Ovary (tissue), 9 donors: ENCODE data around the gene RNF214. TPM values are rescaled to one million over a fixed set of nuclear protein-coding genes. Genes with fewer than 3 reads are reported as not detected.

Source experiments
- DNase-seq, 5 donors: peaks; one replicate each; pipeline ENCODE4 v3.0.0-alpha.2; 2019 to 2020
- H3K27ac ChIP-seq, 2 donors: fragments of 200-600 bp; one replicate each; pipeline versions ENCODE4 v1.5.1 to v1.8.0; 2019 to 2022
- H3K27me3 ChIP-seq: fragments of 200-600 bp; one replicate; pipeline ENCODE4 v1.8.0; 2022
- H3K36me3 ChIP-seq: fragments of 200-600 bp; sonication (generic); one replicate; pipeline ENCODE4 v1.5.1; 2019
- H3K4me1 ChIP-seq: one replicate; pipeline ENCODE4 v1.8.1; 2013; ENCODE audit warnings: mild to moderate bottlenecking, moderate library complexity; ENCODE audit not compliant: insufficient read depth
- H3K4me3 ChIP-seq: fragments of 200-600 bp; sonication (generic); one replicate; pipeline ENCODE4 v1.5.1; 2017
- H3K9me3 ChIP-seq, 2 donors: fragments of 200-600 bp in 1 of 2; sonication (generic) in 1 of 2; one replicate each; pipeline versions ENCODE4 v1.5.1 to v1.8.1; 2013 to 2019; ENCODE audit warnings: mild to moderate bottlenecking in 1 of 2, moderate library complexity in 1 of 2
- EP300 ChIP-seq: sonication (generic); formaldehyde crosslinking; IDR thresholded peaks from one replicate; pipeline ENCODE4 v1.6.1; 2017; ENCODE audit warnings: antibody characterized with exemption
- POLR2A ChIP-seq: fragments of 450-650 bp; IDR thresholded peaks from one replicate; pipeline ENCODE4 v1.6.1; 2017; ENCODE audit warnings: antibody characterized with exemption, mild to moderate bottlenecking, moderate library complexity
- WGBS, 3 donors: extraction: QIAGEN DNeasy Blood & Tissue Kit in 1 of 3; methylation state at CpG; one replicate each; pipeline versions ENCODE4 v1.1.5 to v1.1.7; 2013 to 2017; 5-methylcytosine and 5-hydroxymethylcytosine counted together
- intact Hi-C, 4 donors: fragments of 100-400 bp; cut with DNase I; formaldehyde crosslinking; loops; one replicate each; pipeline versions ENCODE4 v1.11.0 to v1.15.1; 2022 to 2023
- polyA plus RNA-seq, 2 donors: library from polyadenylated mRNA; stranded (reverse); fragments of 200-250 nt in 1 of 2; fragments of 350-450 nt in 1 of 2; fragmentation: Illumina TruSeq in 1 of 2; extraction: RNeasy Lipid Tissue Mini Kit (QIAGEN cat#74804) in 1 of 2; gene quantifications; one replicate each; pipeline ENCODE4 v1.2.3, GENCODE V29; 2013 to 2014
- total RNA-seq, 7 donors: library from RNA; depleted of rRNA in 2 of 7; stranded (reverse); fragments of >200 nt in 2 of 7; fragmentation: NEBNext Ultra II Directional in 3 of 7; extraction: Animal tissue kit (Norgen Biotek cat#: 25700) in 3 of 7; gene quantifications; one replicate each; pipeline versions ENCODE4 v1.1.0 to v1.2.4, GENCODE V29; 2016 to 2023
- TF ChIP-seq, protein P1 (sequence below), 3 donors: fragments of 450-650 bp in 2 of 3; fragments of 200-600 bp in 1 of 3; IDR thresholded peaks; one replicate each; pipeline versions ENCODE4 v1.5.1 to v1.8.0; 2016 to 2022; ENCODE audit warnings: antibody characterized with exemption in 3 of 3, mild to moderate bottlenecking in 1 of 3
- donor health status: DM: no; HTN: no; CAD: no; lungs with moderate emphysema.
- donor health status: DM: no; HTN: no; CAD: no.
- donor health status: Bipolar disorder and iron deficiency.
- donor health status: DM: yes; HTN: yes; CAD: no.
- donor health status: DM: no; HTN: no; CAD: no.
- donor health status: DM: yes; HTN: yes; CAD: no.

The RNF214 gene
- total and polyA plus RNA-seq, 9 donors, result 9.7 to 40.9 (median 27.3) TPM

DNA sequence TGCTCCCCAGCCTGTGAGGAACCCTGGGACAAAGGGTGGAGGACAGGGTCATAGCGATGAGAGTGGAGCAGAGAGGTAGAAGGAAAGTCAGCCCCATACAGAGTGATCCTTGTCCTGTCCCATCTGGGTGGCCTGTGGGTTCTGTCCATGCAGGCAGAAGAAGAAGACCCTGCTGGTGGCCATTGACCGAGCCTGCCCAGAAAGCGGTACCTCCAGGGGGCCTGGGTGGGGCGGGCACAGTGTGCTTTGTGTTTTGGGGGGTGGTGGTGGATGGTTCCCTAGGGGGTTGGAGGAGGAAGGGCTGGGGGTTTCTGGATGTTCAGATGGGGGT is 46.1 kb upstream of the RNF214 start:
- TF ChIP-seq EP300 (no peak), POLR2A (no peak)
- TF ChIP-seq, protein P1, sequence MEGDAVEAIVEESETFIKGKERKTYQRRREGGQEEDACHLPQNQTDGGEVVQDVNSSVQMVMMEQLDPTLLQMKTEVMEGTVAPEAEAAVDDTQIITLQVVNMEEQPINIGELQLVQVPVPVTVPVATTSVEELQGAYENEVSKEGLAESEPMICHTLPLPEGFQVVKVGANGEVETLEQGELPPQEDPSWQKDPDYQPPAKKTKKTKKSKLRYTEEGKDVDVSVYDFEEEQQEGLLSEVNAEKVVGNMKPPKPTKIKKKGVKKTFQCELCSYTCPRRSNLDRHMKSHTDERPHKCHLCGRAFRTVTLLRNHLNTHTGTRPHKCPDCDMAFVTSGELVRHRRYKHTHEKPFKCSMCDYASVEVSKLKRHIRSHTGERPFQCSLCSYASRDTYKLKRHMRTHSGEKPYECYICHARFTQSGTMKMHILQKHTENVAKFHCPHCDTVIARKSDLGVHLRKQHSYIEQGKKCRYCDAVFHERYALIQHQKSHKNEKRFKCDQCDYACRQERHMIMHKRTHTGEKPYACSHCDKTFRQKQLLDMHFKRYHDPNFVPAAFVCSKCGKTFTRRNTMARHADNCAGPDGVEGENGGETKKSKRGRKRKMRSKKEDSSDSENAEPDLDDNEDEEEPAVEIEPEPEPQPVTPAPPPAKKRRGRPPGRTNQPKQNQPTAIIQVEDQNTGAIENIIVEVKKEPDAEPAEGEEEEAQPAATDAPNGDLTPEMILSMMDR (IDR thresholded peaks at IDR 0.05), result no peak
- peaks cover 23% of the 10 kb centered on the region for H3K4me1 ChIP-seq
- DNase-seq, result peak in 3 of 5 donors; percentile 15 to 41 (median 28)
- WGBS, 3 donors, result 92 to 100% (median 98%) methylated on average over 4 of the region's 4 CpGs
- H3K9me3 ChIP-seq, result no peaks in the 10 kb centered on the region
- intact Hi-C loops, result loop anchor here in 1 of 4 donors (5.0 kb wide), 1 partner anchor 36 kb away; no protein-coding TSS in a partner anchor
- H3K36me3 ChIP-seq, result no peaks in the 10 kb centered on the region
- no peaks in the 10 kb centered on the region for H3K27me3 ChIP-seq
- H3K27ac ChIP-seq, result peak overlapping the region in 1 of 2 donors; percentile 72
- no peak overlapping the region for H3K4me3 ChIP-seq

DNA sequence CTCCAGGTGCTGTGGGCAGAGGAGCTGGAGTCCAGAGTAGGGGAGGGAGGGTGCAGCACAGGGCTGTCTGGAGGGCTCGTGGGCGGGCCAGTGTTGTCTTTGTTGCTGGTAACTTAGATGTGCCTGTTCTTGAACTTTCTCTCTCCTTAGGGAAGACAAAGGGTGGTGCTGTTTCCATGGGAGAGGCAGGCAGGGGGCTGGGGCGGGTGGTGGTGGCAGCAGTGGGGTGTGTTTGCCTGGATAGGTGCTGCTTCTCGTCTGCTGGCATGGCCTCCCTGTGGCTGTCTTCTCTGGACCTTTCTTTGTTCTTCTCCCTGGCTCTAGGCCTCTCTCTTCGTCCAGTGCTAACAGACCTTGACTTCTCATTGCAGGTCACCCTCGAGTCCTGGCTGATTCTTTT is 45.5 kb upstream of the RNF214 start:
- 18 to 30% (median 18%) methylated on average over 6 of the region's 6 CpGs for WGBS, 3 donors
- H3K27ac ChIP-seq, result peak overlapping the region; percentile 59 to 72
- intact Hi-C loops, result loop anchor here in 1 of 4 donors (5.0 kb wide), 1 partner anchor 35 kb away; no protein-coding TSS in a partner anchor

DNA sequence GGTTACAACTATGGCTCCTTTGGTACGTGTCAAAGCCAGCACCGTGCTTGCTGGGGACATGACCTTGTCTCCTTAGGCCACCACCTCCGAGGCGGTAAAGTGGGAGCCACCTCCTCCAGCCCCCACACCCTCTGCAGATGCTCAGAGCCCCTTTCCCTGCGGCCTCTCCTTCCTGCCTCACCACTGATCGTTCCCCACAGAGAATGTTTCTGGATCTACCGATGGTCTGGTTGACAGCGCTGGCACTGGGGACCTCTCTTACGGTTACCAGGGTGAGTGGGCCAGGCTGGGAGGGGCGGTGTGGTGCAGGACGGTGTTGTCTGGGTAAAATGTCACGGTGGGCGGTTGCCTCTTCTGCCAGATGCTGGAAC is 45.1 kb upstream of the RNF214 start:
- intact Hi-C loops, result loop anchor here in 1 of 4 donors (5.0 kb wide), 1 partner anchor 35 kb away; no protein-coding TSS in a partner anchor
- peaks cover 19% of the 10 kb centered on the region for H3K4me1 ChIP-seq
- H3K27me3 ChIP-seq, result no peaks in the 10 kb centered on the region
- H3K9me3 ChIP-seq, result no peaks in the 10 kb centered on the region
- DNase-seq, result peak in 1 of 5 donors; percentile 41
- no peak for TF ChIP-seq POLR2A
- TF ChIP-seq, protein P1 (IDR thresholded peaks at IDR 0.05), result no peak
- no peak for TF ChIP-seq EP300
- no peaks in the 10 kb centered on the region for H3K36me3 ChIP-seq
- 42 to 64% (median 59%) methylated on average over 13 of the region's 13 CpGs for WGBS, 3 donors
- no peak overlapping the region for H3K4me3 ChIP-seq
- H3K27ac ChIP-seq, result peak overlapping the region; percentile 59 to 72

More for the DNA sequence above, 45.5 kb upstream of the RNF214 start:
- no peaks in the 10 kb centered on the region for H3K27me3 ChIP-seq
- no peaks in the 10 kb centered on the region for H3K36me3 ChIP-seq
- peak; percentile 37 to 69 (median 50) for DNase-seq
- peaks cover 19% of the 10 kb centered on the region for H3K4me1 ChIP-seq
- H3K4me3 ChIP-seq, result no peak overlapping the region
- TF ChIP-seq, protein P1 (IDR thresholded peaks at IDR 0.05), result no peak
- no peak for TF ChIP-seq POLR2A
- H3K9me3 ChIP-seq, result no peaks in the 10 kb centered on the region

DNA sequence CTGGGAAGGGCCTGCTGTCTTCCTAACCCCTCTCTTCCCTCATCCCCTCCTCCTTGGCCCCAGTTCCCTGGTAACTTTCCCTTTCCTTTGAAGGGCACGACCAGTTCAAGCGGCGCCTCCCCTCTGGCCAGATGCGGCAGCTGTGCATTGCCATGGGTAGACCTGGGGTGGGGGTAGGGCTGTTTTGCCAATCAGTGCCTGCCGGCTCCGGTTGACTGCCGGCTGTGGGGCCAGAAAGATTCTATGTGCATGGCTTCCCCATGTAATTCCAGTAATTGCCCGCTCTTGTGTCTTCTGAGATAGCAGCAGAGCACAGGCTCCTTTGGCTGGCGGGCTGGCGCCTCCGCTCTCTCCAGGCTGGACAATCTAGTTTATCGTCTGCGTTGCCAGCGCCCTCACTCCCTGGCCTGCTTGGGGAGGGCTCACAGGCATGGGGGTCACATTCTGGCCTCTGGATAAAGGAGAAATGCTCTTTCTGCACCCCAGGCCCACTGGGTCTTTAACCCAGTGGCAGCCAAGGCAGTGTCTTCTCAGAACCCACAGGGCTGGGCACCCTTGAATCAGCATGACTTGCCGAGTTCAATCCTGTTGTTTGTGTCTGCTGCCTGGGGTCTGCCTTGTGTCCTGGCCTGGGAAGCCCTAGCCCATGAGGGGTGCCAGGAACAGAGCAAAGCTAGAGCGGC is 44.5 kb upstream of the RNF214 start:
- Histone ChIP-seq H3K27ac (peak overlapping the region; percentile 59 to 72), H3K36me3 (no peaks in the 10 kb centered on the region), H3K9me3 (no peaks in the 10 kb centered on the region), H3K4me1 (peaks cover 19% of the 10 kb centered on the region), H3K27me3 (no peaks in the 10 kb centered on the region), H3K4me3 (no peak overlapping the region)
- DNase-seq, result peak in 4 of 5 donors; percentile 23 to 44 (median 34)
- intact Hi-C loops, result loop anchor here in 1 of 4 donors (5.0 kb wide), 1 partner anchor 34 kb away; no protein-coding TSS in a partner anchor
- TF ChIP-seq POLR2A, result no peak
- TF ChIP-seq, protein P1 (IDR thresholded peaks at IDR 0.05), result no peak
- no peak for TF ChIP-seq EP300
- WGBS, 3 donors, result 72 to 87% (median 76%) methylated on average over 16 of the region's 16 CpGs
